Activated CD4-positive, alpha-beta memory T cell treated with anti-CD3 and anti-CD28 coated beads for 36 hours (primary cell): ENCODE results near the gene TMEM167A. TPM values are rescaled to one million over a fixed set of nuclear protein-coding genes. Genes with fewer than 3 reads are reported as not detected.

Experiments
- CTCF ChIA-PET: fragments of 350-600 bp; sonication (Branson Sonifier 250); formaldehyde crosslinking; loops from one replicate; lab custom pipeline; 2021; ENCODE audit warnings: antibody characterized with exemption, inconsistent platforms; lab: Charles Lee
- POLR2A ChIA-PET: fragments of 350-600 bp; sonication (Branson Sonifier 250); formaldehyde crosslinking; loops from one replicate; lab custom pipeline; 2021; ENCODE audit warnings: antibody characterized with exemption; lab: Charles Lee
- DNase-seq: peaks from one replicate; pipeline ENCODE4 v3.0.0-alpha.2; 2020
- H3K27ac Mint-ChIP-seq: one replicate; pipeline ENCODE4 v1.8.0; 2021; ENCODE audit warnings: mixed read lengths
- H3K27me3 Mint-ChIP-seq: one replicate; pipeline ENCODE4 v1.8.0; 2021; ENCODE audit warnings: mixed read lengths
- H3K36me3 Mint-ChIP-seq: one replicate; pipeline ENCODE4 v1.8.0; 2021; ENCODE audit warnings: mixed read lengths
- H3K4me1 Mint-ChIP-seq: one replicate; pipeline ENCODE4 v1.8.0; 2021; ENCODE audit warnings: low read depth, mixed read lengths
- H3K4me3 Mint-ChIP-seq: one replicate; pipeline ENCODE4 v1.8.0; 2021; ENCODE audit warnings: mild to moderate bottlenecking, mixed read lengths
- H3K9me3 Mint-ChIP-seq: one replicate; pipeline ENCODE4 v1.8.0; 2021; ENCODE audit warnings: mixed read lengths
- intact Hi-C: fragments of 100-400 bp; cut with micrococcal nuclease; formaldehyde crosslinking; loops from one replicate; pipeline ENCODE4 v1.15.1; 2023
- total RNA-seq, 2 experiments: library from RNA; stranded (reverse); gene quantifications; one replicate each; pipeline ENCODE4 v1.2.3, GENCODE V29; 2021

The TMEM167A gene
- total RNA-seq = 10 to 100 TPM; 73.6 to 78.6 TPM

DNA sequence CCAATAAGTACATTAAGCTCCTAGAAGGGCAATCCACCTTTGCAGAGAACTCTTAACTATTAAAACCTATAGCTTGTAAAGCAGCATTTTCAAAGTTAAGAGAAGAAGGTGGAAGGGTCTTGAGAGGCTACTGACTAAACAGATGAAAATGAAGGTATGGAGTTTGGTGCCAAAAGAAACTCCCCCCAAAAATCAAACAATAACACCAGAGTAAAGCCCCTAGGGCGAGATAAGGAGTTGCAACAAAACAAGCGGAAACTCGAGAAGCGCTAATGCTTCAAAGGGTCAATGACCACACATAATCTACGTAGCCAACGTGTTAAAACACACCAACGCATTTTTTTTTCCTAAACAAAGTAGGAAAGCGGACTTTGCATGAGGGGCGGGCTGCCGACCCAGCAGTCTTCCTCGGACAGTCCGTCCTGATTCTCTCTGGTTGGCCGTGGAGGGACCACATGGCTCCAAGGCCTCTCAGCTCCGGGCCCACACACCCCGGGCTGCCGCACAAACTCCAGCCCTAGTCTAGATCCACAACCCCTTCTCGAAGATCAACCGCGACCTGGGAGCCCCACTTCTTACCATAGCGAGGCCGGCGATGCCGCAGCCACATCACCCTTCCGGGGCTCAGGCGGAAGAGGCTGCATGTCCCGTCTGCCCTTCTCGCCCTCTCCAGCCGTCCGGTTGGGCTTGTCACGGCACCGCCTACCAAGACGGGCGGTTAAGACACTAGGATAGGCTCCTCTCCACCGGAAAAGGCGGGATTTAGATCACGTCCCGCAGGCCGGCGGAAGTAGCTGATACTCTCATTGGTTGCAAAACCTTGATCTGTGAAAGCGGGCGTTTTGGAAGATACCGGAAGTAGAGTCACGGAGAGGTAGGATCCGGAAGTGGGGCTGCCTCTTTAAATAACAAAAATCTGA, at the start of gene TMEM167A, which contains the start of gene XRCC4:
Gene TMEM167A, minus strand, starts transcription at position 653 of the 920 bp plus-strand sequence. Its CDS starts 71 bp downstream, at position 582.
Gene XRCC4, plus strand, starts transcription at position 806 of the 920 bp plus-strand sequence. CDS start 27,373 bp downstream, outside the sequence.
- Mint-ChIP-seq H3K4me1 (peaks cover 50% of the 10 kb centered on the region), H3K36me3 (peaks cover 17% of the 10 kb centered on the region), H3K27me3 (no peaks in the 10 kb centered on the region)

DNA sequence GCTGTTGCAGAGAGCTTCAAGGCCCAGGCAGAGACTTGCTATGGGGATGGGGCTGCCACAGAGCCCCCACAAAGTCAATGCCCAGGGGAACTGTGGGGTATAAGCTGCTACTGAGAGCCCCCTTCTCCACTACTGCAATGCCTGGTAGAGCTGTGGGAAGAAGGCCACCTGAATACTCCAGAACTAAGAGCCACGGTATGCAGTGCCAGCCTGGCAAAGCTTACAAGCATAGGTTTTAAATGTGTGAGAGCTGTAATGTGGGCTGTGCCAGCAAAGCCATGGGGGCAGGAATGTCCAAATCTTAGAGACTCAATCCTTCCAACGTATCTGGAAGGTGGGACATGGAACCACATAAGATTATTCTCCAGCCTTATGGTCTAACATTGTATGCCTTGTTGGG, 49.3 kb upstream of the TMEM167A start:
- ChIA-PET POLR2A (no interaction called here), CTCF (no interaction called here)
- DNase-seq = no peak
- Mint-ChIP-seq H3K27me3 (no peaks in the 10 kb centered on the region), H3K4me3 (no peak overlapping the region), H3K4me1 (no peaks in the 10 kb centered on the region), H3K27ac (no peak overlapping the region), H3K36me3 (peaks cover 30% of the 10 kb centered on the region), H3K9me3 (peaks cover 20% of the 10 kb centered on the region)
- intact Hi-C loops = no loop called here

More for the DNA sequence above, at the start of gene TMEM167A, which contains the start of gene XRCC4:
- Mint-ChIP-seq H3K9me3 (no peaks in the 10 kb centered on the region), H3K4me3 (peak within 1 kb of the TSS; percentile 99), H3K27ac (peak within 1 kb of the TSS; percentile 98)
- POLR2A ChIA-PET = interaction anchor here (1.3 to 1.4 kb wide), 2 partner anchors 10 to 799 kb away, joined by 4 read pairs; partner anchors contain the start of gene RPS23
- CTCF ChIA-PET = interaction anchor here (1.1 kb wide), 1 partner anchor 764 kb away, joined by 3 read pairs; no protein-coding TSS in a partner anchor
- intact Hi-C loops = loop anchor here (1.0 to 10.0 kb wide), 6 partner anchors 108 to 799 kb away; partner anchors contain the start of genes RPS23 and VCAN
- DNase-seq = peak; percentile 96

DNA sequence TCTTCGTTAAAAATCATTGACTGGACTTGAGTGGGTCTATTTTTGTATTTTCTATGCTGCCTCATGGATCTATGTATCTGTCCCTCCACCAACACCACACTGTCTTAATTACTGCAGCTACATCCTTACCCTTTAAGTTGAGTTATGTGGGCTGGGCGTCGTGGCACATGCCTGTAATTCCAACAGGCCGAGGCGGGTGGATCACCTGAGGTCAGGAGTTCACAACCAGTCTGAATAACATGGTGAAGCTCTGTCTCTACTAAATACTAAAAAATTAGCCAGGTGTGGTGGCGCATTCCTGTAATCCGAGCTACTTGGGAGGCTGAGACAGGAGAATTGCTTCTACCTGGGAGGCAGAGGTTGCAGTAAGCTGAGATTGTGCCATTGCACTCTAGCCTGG, 48.4 kb upstream of the TMEM167A start:
- Mint-ChIP-seq H3K4me3 (no peak overlapping the region), H3K4me1 (no peaks in the 10 kb centered on the region), H3K27ac (no peak overlapping the region), H3K36me3 (peaks cover 22% of the 10 kb centered on the region), H3K27me3 (no peaks in the 10 kb centered on the region), H3K9me3 (peaks cover 11% of the 10 kb centered on the region)
- ChIA-PET POLR2A (no interaction called here), CTCF (no interaction called here)
- intact Hi-C loops = no loop called here
- no peak for DNase-seq

DNA sequence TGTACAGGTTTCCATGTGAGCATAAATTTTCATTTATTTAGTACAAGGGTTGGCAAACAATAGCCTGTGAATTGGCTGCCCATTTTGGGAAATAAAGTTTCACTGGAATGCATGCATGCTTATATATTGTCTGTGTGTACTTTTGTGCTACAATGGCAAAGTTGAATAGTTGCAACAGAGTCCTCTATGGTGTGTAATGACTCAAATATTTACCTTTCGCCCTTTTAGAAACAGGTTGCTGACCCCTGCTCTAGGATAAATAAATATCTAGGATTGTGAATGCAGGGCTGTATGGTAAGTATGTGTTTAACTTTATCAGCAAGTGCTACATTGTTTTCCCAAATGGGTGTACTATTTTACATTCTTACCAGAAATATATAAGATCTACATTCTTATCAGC, 47.4 kb upstream of the TMEM167A start:
- H3K4me3 Mint-ChIP-seq = no peak overlapping the region
- DNase-seq = no peak
- no peak overlapping the region for H3K27ac Mint-ChIP-seq
- intact Hi-C loops = no loop called here
- H3K9me3 Mint-ChIP-seq = peaks cover 11% of the 10 kb centered on the region
- no peaks in the 10 kb centered on the region for H3K4me1 Mint-ChIP-seq
- POLR2A ChIA-PET = no interaction called here
- H3K27me3 Mint-ChIP-seq = no peaks in the 10 kb centered on the region
- CTCF ChIA-PET = no interaction called here
- peaks cover 17% of the 10 kb centered on the region for H3K36me3 Mint-ChIP-seq

- Mint-ChIP-seq H3K27ac (no peak overlapping the region), H3K9me3 (peaks cover 13% of the 10 kb centered on the region), H3K27me3 (no peaks in the 10 kb centered on the region), H3K36me3 (peaks cover 29% of the 10 kb centered on the region), H3K4me1 (no peaks in the 10 kb centered on the region), H3K4me3 (no peak overlapping the region)
- POLR2A ChIA-PET = no interaction called here
- intact Hi-C loops = no loop called here
- no peak for DNase-seq
- CTCF ChIA-PET = no interaction called here
These were observed 41.8 kb upstream of the TMEM167A start for GRCh38 chr5:83118976-83119375.

GRCh38 chr5:83118471-83118870, 41.3 kb upstream of the TMEM167A start:
- H3K27ac Mint-ChIP-seq = no peak overlapping the region
- H3K4me1 Mint-ChIP-seq = no peaks in the 10 kb centered on the region
- intact Hi-C loops = no loop called here
- no peaks in the 10 kb centered on the region for H3K27me3 Mint-ChIP-seq
- peaks cover 13% of the 10 kb centered on the region for H3K9me3 Mint-ChIP-seq
- ChIA-PET POLR2A (no interaction called here), CTCF (no interaction called here)
- no peak overlapping the region for H3K4me3 Mint-ChIP-seq
- H3K36me3 Mint-ChIP-seq = peaks cover 34% of the 10 kb centered on the region
- DNase-seq = no peak

DNA sequence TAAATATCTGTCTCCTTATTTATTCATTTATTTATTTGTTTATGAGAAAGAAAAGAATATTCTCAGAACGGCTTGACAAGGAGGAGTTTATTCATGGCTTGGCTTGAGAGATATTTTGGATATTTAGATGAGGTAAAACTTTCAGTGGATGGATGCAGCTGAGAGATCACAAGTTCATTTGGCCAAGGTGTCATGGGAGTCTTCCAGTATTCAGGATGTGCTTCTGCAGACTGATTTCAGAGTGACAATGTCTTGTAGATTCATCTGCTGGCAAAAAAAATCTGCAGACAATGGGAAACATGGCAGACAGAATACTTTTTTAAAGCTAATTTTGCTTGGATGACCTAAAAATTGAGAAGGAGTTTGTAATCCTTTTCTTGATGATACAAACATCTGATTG, 38.6 kb upstream of the TMEM167A start:
- Mint-ChIP-seq H3K27me3 (no peaks in the 10 kb centered on the region), H3K36me3 (peaks cover 49% of the 10 kb centered on the region), H3K9me3 (peaks cover 23% of the 10 kb centered on the region), H3K4me1 (no peaks in the 10 kb centered on the region), H3K27ac (no peak overlapping the region), H3K4me3 (no peak overlapping the region)
- ChIA-PET POLR2A (no interaction called here), CTCF (no interaction called here)
- intact Hi-C loops = no loop called here
- no peak for DNase-seq

DNA sequence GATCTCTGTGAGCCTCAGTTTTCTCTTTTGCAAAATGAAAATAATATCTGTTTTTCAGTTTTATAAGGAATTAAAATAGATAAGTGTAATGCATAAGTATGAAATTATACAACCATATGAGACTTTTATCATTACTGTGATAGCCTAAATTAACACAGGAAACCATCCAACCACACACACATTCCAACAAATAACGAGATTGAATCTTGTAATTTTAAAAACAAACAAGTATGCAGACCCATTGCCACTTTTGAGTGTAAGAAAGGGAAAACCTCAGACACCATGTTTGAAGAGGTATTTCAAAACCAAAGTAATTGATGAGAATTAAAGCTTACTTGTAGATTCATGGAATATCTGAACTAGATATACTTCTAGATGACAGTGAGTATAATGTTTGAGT, 32.2 kb upstream of the TMEM167A start:
- CTCF ChIA-PET = no interaction called here
- no peak for DNase-seq
- no peaks in the 10 kb centered on the region for H3K4me1 Mint-ChIP-seq
- H3K36me3 Mint-ChIP-seq = peaks cover 31% of the 10 kb centered on the region
- no peak overlapping the region for H3K4me3 Mint-ChIP-seq
- H3K27me3 Mint-ChIP-seq = no peaks in the 10 kb centered on the region
- POLR2A ChIA-PET = no interaction called here
- H3K27ac Mint-ChIP-seq = no peak overlapping the region
- intact Hi-C loops = no loop called here
- H3K9me3 Mint-ChIP-seq = peaks cover 11% of the 10 kb centered on the region

GRCh38 chr5:83107692-83108420, 30.7 kb upstream of the TMEM167A start:
- intact Hi-C loops = no loop called here
- CTCF ChIA-PET = no interaction called here
- H3K4me3 Mint-ChIP-seq = no peak overlapping the region
- peaks cover 16% of the 10 kb centered on the region for H3K36me3 Mint-ChIP-seq
- POLR2A ChIA-PET = no interaction called here
- DNase-seq = no peak
- no peaks in the 10 kb centered on the region for H3K27me3 Mint-ChIP-seq
- H3K9me3 Mint-ChIP-seq = peaks cover 6% of the 10 kb centered on the region
- H3K27ac Mint-ChIP-seq = no peak overlapping the region
- H3K4me1 Mint-ChIP-seq = no peaks in the 10 kb centered on the region

DNA sequence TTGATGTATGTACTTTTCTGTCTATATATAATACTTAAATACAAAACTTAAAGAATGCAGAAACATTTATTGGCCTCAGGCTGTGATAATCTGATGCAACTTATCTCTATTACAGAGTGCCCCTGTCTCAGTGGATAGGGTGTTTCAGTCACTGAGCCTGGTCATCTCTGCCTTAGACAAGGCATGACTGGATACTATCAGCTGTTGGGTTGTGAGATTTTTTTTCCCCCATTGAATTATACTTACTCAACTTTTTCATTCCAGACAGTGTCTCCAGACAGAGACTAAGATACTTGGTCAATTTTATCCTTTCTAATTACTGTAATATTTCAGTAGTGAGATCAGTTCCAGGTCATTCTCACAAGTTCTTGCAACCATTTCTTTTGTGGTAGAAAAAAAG, 26.8 kb upstream of the TMEM167A start:
- H3K4me3 Mint-ChIP-seq = no peak overlapping the region
- no peaks in the 10 kb centered on the region for H3K27me3 Mint-ChIP-seq
- POLR2A ChIA-PET = no interaction called here
- no peaks in the 10 kb centered on the region for H3K9me3 Mint-ChIP-seq
- intact Hi-C loops = no loop called here
- CTCF ChIA-PET = no interaction called here
- H3K27ac Mint-ChIP-seq = no peak overlapping the region
- H3K36me3 Mint-ChIP-seq = peaks cover 4% of the 10 kb centered on the region
- no peak for DNase-seq
- no peaks in the 10 kb centered on the region for H3K4me1 Mint-ChIP-seq

DNA sequence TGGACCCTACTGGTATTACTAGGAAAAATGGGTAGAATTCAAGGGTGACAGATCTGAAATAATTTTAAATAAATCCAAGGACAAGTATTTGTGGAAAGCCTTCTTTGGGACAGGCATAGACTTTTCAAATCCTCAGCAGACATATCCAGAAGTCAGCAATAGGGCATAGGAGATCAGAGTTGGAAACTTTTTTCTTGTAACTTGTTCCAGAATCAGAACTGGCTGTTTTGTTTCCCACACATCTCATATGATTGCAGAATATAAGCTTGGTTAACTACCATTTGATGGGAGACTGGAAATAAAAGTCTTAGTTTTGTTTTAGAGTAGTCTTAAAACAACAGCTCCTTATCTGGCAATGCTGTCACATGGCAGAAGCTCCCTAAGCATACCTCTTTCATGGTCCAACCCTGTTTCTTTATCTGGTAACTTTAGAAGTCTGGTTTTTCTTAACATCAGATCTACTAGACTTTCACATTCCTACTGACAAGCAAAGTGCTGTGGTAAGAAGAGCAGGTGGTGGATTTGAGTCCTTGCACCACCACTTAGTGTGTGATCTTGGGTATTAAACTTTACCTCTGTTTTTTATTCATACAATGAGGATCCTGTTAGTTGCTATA, 25.3 kb upstream of the TMEM167A start:
- Mint-ChIP-seq H3K36me3 (peaks cover 4% of the 10 kb centered on the region), H3K27ac (no peak overlapping the region), H3K27me3 (no peaks in the 10 kb centered on the region), H3K9me3 (no peaks in the 10 kb centered on the region), H3K4me3 (no peak overlapping the region), H3K4me1 (peaks cover 4% of the 10 kb centered on the region)
- DNase-seq = no peak
- ChIA-PET CTCF (no interaction called here), POLR2A (no interaction called here)
- intact Hi-C loops = no loop called here

- Mint-ChIP-seq H3K36me3 (no peaks in the 10 kb centered on the region), H3K4me1 (peaks cover 4% of the 10 kb centered on the region), H3K27me3 (no peaks in the 10 kb centered on the region), H3K4me3 (no peak overlapping the region), H3K9me3 (no peaks in the 10 kb centered on the region), H3K27ac (no peak overlapping the region)
- no peak for DNase-seq
- intact Hi-C loops = no loop called here
- POLR2A ChIA-PET = no interaction called here
- CTCF ChIA-PET = no interaction called here
These were observed 24.3 kb upstream of the TMEM167A start for GRCh38 chr5:83101514-83101913.
